Right ventricle myocardium superior (tissue), 1 donor: ENCODE results near the gene SLC5A6. TPM values are rescaled to one million over a fixed set of nuclear protein-coding genes. Genes with fewer than 3 reads are reported as not detected.

Experiments
- ATAC-seq: fragments of 200-7000 bp; cut with Tn5 transposase; one replicate; pipeline ENCODE4 v1.9.1; 2020; ENCODE audit warnings: mild to moderate bottlenecking; ENCODE audit not compliant: poor library complexity
- DNase-seq: peaks from one replicate; pipeline ENCODE4 v3.0.0-alpha.2; 2020
- intact Hi-C: fragments of 100-400 bp; cut with DNase I; formaldehyde crosslinking; loops from one replicate; pipeline ENCODE4 v1.11.2; 2022
- total RNA-seq: library from RNA; stranded (reverse); fragmentation: NEBNext Ultra II Directional; extraction: Animal tissue kit (Norgen Biotek cat#: 25700); gene quantifications from one replicate; pipeline ENCODE4 v1.2.1, GENCODE V29; 2021
- donor health status: DM: no; HTN: yes; CAD: no; lungs with severe emphysema.

Gene SLC5A6
- total RNA-seq, 1 donor from 2014 or later: 12.3 TPM

GRCh38 chr2:27240406-27240805 is 28.3 kb upstream of the SLC5A6 start:
- intact Hi-C loops: no loop called here
- DNase-seq: no peak
- no peak for ATAC-seq

GRCh38 chr2:27238976-27239375 is 26.9 kb upstream of the SLC5A6 start:
- intact Hi-C loops: no loop called here
- ATAC-seq (no peak), DNase-seq (no peak)

GRCh38 chr2:27237341-27237945 is 25.4 kb upstream of the SLC5A6 start:
- no peak for ATAC-seq
- intact Hi-C loops: no loop called here
- no peak for DNase-seq

GRCh38 chr2:27236626-27237025 is 24.6 kb upstream of the SLC5A6 start:
- DNase-seq (no peak), ATAC-seq (no peak)
- intact Hi-C loops: no loop called here

- intact Hi-C loops: no loop called here
- ATAC-seq: no peak
- DNase-seq: no peak
These were observed 24.1 kb upstream of the SLC5A6 start for GRCh38 chr2:27236136-27236535.

GRCh38 chr2:27233341-27233740 is 21.3 kb upstream of the SLC5A6 start:
- intact Hi-C loops: no loop called here
- DNase-seq: no peak
- ATAC-seq: no peak

- ATAC-seq (no peak), DNase-seq (no peak)
- intact Hi-C loops: no loop called here
These were observed 19.9 kb upstream of the SLC5A6 start for GRCh38 chr2:27231921-27232320.

GRCh38 chr2:27227501-27227900 is 15.4 kb upstream of the SLC5A6 start:
- DNase-seq (no peak), ATAC-seq (no peak)
- intact Hi-C loops: no loop called here

GRCh38 chr2:27225526-27225925 is 13.5 kb upstream of the SLC5A6 start:
- ATAC-seq (no peak), DNase-seq (no peak)
- intact Hi-C loops: no loop called here

- intact Hi-C loops: no loop called here
- DNase-seq (no peak), ATAC-seq (no peak)
These were observed 11.3 kb upstream of the SLC5A6 start for GRCh38 chr2:27223416-27223815.

GRCh38 chr2:27222407-27222806 is 10.3 kb upstream of the SLC5A6 start:
- ATAC-seq: no peak
- intact Hi-C loops: no loop called here

GRCh38 chr2:27221166-27221565 is 9.1 kb upstream of the SLC5A6 start:
- intact Hi-C loops: no loop called here
- DNase-seq (no peak), ATAC-seq (no peak)

More at GRCh38 chr2:27222407-27222806, 10.3 kb upstream of the SLC5A6 start:
- DNase-seq: no peak

- intact Hi-C loops: no loop called here
- DNase-seq: no peak
- ATAC-seq: no peak
These were observed 8.0 kb upstream of the SLC5A6 start for GRCh38 chr2:27220091-27220490.

- intact Hi-C loops: no loop called here
- DNase-seq (no peak), ATAC-seq (no peak)
These were observed 7.0 kb upstream of the SLC5A6 start for GRCh38 chr2:27219091-27219490.

- DNase-seq: no peak
- no peak for ATAC-seq
- intact Hi-C loops: no loop called here
These were observed 6.5 kb upstream of the SLC5A6 start for GRCh38 chr2:27218614-27219013.

- DNase-seq (peak; percentile 93), ATAC-seq (peak; percentile 96)
- intact Hi-C loops: no loop called here
These were observed 5.4 kb upstream of the SLC5A6 start, which contains the start of gene CAD for GRCh38 chr2:27217173-27218121. TSS of gene CAD (plus strand) at chr2:27217369. CDS start at chr2:27217552, 183 bp downstream.

GRCh38 chr2:27216416-27217137 is 4.5 kb upstream of the SLC5A6 start:
- ATAC-seq (no peak), DNase-seq (no peak)
- intact Hi-C loops: no loop called here

GRCh38 chr2:27214941-27215340 is 2.9 kb upstream of the SLC5A6 start:
- DNase-seq (no peak), ATAC-seq (no peak)
- intact Hi-C loops: no loop called here

GRCh38 chr2:27212626-27213471 is 781 bp upstream of the SLC5A6 start:
- ATAC-seq: peak; percentile 15
- no peak for DNase-seq
- intact Hi-C loops: no loop called here
